GM18520 (cell line): ENCODE data around the gene ABL2.
"Not testable (repeated sequence)": the region's sequence is repeated elsewhere in the genome, so short reads cannot be mapped to it uniquely, and the experiment has no call there.

ENCODE experiments used
- ATAC-seq: cut with Tn5 transposase; IDR thresholded peaks from one replicate; pipeline ENCODE4 v1.9.1; 2021; ENCODE audit not compliant: unreplicated experiment

Gene ABL2

GRCh38 chr1:179229214-179230140, at the start of gene ABL2:
ABL2 (minus strand) TSS chr1:179229677; CDS start chr1:179229397, 280 bp downstream.
- ATAC-seq, result no peak

- ATAC-seq, result no peak
Observed at GRCh38 chr1:179278920-179279319, 49.4 kb upstream of the ABL2 start.

- ATAC-seq, result not testable (repeated sequence)
Observed at GRCh38 chr1:179274424-179274823, 44.9 kb upstream of the ABL2 start.

GRCh38 chr1:179269071-179269470, 39.6 kb upstream of the ABL2 start:
- no peak for ATAC-seq

- no peak for ATAC-seq
Observed at GRCh38 chr1:179264507-179264906, 35.0 kb upstream of the ABL2 start.

- ATAC-seq, result no peak
Observed at GRCh38 chr1:179263121-179263520, 33.6 kb upstream of the ABL2 start.

- ATAC-seq, result no peak
Observed at GRCh38 chr1:179262183-179262582, 32.7 kb upstream of the ABL2 start.

- ATAC-seq, result no peak
Observed at GRCh38 chr1:179253286-179253972, 24.0 kb upstream of the ABL2 start.

GRCh38 chr1:179252606-179253005, 23.1 kb upstream of the ABL2 start:
- no peak for ATAC-seq

GRCh38 chr1:179251675-179252074, 22.2 kb upstream of the ABL2 start:
- no peak for ATAC-seq

GRCh38 chr1:179247923-179248322, 18.4 kb upstream of the ABL2 start:
- no peak for ATAC-seq

GRCh38 chr1:179245426-179245825, 15.9 kb upstream of the ABL2 start:
- ATAC-seq, result not testable (repeated sequence)

GRCh38 chr1:179241530-179242097, 12.1 kb upstream of the ABL2 start:
- ATAC-seq, result no peak

- ATAC-seq, result no peak
Observed at GRCh38 chr1:179237222-179237621, 7.7 kb upstream of the ABL2 start.

GRCh38 chr1:179234863-179235262, 5.4 kb upstream of the ABL2 start:
- no peak for ATAC-seq

- no peak for ATAC-seq
Observed at GRCh38 chr1:179231923-179232322, 2.4 kb upstream of the ABL2 start.

- ATAC-seq, result no peak
Observed at GRCh38 chr1:179230721-179231120, 1.2 kb upstream of the ABL2 start.

- no peak for ATAC-seq
Observed at GRCh38 chr1:179230251-179230650, 774 bp upstream of the ABL2 start.

GRCh38 chr1:179228783-179229213, 679 bp downstream of the ABL2 start:
- no peak for ATAC-seq

GRCh38 chr1:179226738-179227137, 2.7 kb downstream of the ABL2 start:
- ATAC-seq, result no peak

- not testable (repeated sequence) for ATAC-seq
Observed at GRCh38 chr1:179224466-179224865, 5.0 kb downstream of the ABL2 start.

GRCh38 chr1:179221121-179221520, 8.4 kb downstream of the ABL2 start:
- not testable (repeated sequence) for ATAC-seq
